Hepatocyte (in vitro differentiated cells): Measurements from ENCODE around the gene CRYGS. TPM values are rescaled to one million over a fixed set of nuclear protein-coding genes. Genes with fewer than 3 reads are reported as not detected.

Experiments used
- DNase-seq: peaks from one replicate; pipeline ENCODE4 v3.0.0-alpha.2; 2016; ENCODE audit warnings: low spot score
- H2AFZ ChIP-seq: fragments of 200-600 bp; sonication (generic); 2 replicates; pipeline ENCODE4 v1.6.0; 2016; ENCODE audit warnings: antibody characterized with exemption, mild to moderate bottlenecking
- H3K27ac ChIP-seq: fragments of 200-600 bp; sonication (generic); 2 replicates; pipeline ENCODE4 v1.5.1; 2016; ENCODE audit warnings: mild to moderate bottlenecking
- H3K27me3 ChIP-seq: fragments of 200-600 bp; sonication (generic); 2 replicates; pipeline ENCODE4 v1.6.1; 2016
- H3K36me3 ChIP-seq: fragments of 200-600 bp; sonication (generic); replicated peaks from 2 replicates; pipeline ENCODE4 v1.5.1; 2016; ENCODE audit warnings: low read depth; ENCODE audit not compliant: insufficient read depth
- H3K4me1 ChIP-seq: fragments of 200-600 bp; sonication (generic); 2 replicates; pipeline ENCODE4 v1.5.1; 2016; ENCODE audit warnings: mild to moderate bottlenecking, moderate library complexity; ENCODE audit not compliant: insufficient read depth
- H3K4me2 ChIP-seq: fragments of 200-600 bp; sonication (generic); 2 replicates; pipeline ENCODE4 v1.6.0; 2016
- H3K4me3 ChIP-seq: fragments of 200-600 bp; sonication (generic); 2 replicates; pipeline ENCODE4 v1.5.1; 2016; ENCODE audit warnings: mild to moderate bottlenecking
- H3K79me2 ChIP-seq: fragments of 200-600 bp; sonication (generic); 2 replicates; pipeline ENCODE4 v1.6.0; 2017; ENCODE audit warnings: mild to moderate bottlenecking
- H3K9me2 ChIP-seq: fragments of 200-600 bp; sonication (generic); replicated peaks from 2 replicates; pipeline ENCODE4 v1.6.0; 2017; ENCODE audit warnings: mild to moderate bottlenecking; ENCODE audit not compliant: insufficient read depth
- H3K9me3 ChIP-seq: fragments of 200-600 bp; sonication (generic); 2 replicates; pipeline ENCODE4 v1.5.1; 2016; ENCODE audit warnings: low read depth, mild to moderate bottlenecking
- H4K20me1 ChIP-seq: fragments of 200-600 bp; sonication (generic); 2 replicates; pipeline ENCODE4 v1.6.0; 2016; ENCODE audit warnings: mild to moderate bottlenecking; ENCODE audit not compliant: insufficient read depth, poor library complexity, severe bottlenecking
- CTCF ChIP-seq: fragments of 200-600 bp; sonication (generic); IDR thresholded peaks from 2 replicates; pipeline ENCODE4 v1.5.1; 2016; ENCODE audit warnings: antibody characterized with exemption, mild to moderate bottlenecking; ENCODE audit not compliant: poor library complexity
- EZH2 ChIP-seq: fragments of 200-600 bp; sonication (generic); IDR thresholded peaks from 2 replicates; pipeline ENCODE4 v1.6.1; 2016; ENCODE audit warnings: antibody characterized with exemption, mild to moderate bottlenecking, borderline replicate concordance
- EZH2phosphoT487 ChIP-seq: fragments of 200-600 bp; sonication (generic); IDR thresholded peaks from one replicate; pipeline ENCODE4 v1.6.1; 2018; ENCODE audit warnings: antibody characterized with exemption, mild to moderate bottlenecking, low read depth, moderate library complexity; ENCODE audit not compliant: unreplicated experiment, severe bottlenecking
- WGBS: methylation state at CpG from one replicate; pipeline ENCODE4 v1.1.6; 2016; ENCODE audit warnings: low lambda C conversion rate; ENCODE audit errors: missing lambda C conversion rate; 5-methylcytosine and 5-hydroxymethylcytosine counted together
- polyA plus RNA-seq: library from polyadenylated mRNA; unstranded; fragments of >200 nt; fragmentation: Nextera tagmentation; extraction: Ambion mirVana; gene quantifications from 2 replicates; pipeline ENCODE4 v1.2.1, GENCODE V29; 2016
- total RNA-seq: library from RNA; depleted of rRNA; stranded (reverse); fragments of >200 nt; gene quantifications from 2 replicates; pipeline ENCODE4 v1.2.3, GENCODE V29; 2014

CRYGS gene
- total and polyA plus RNA-seq, 2 experiments from 2014 or later, result 0.89 to 1.9 TPM

GRCh38 chr3:186512570-186513302, 31.4 kb downstream of the CRYGS start:
- 59% methylated on average over 9 of the region's 9 CpGs for WGBS
- no peaks in the 10 kb centered on the region for H4K20me1 ChIP-seq
- H3K4me2 ChIP-seq, result no peak overlapping the region
- H3K36me3 ChIP-seq, result no peaks in the 10 kb centered on the region
- H3K27me3 ChIP-seq, result peaks cover 9% of the 10 kb centered on the region
- no peaks in the 10 kb centered on the region for H3K9me3 ChIP-seq
- H3K4me3 ChIP-seq, result no peak overlapping the region
- no peaks in the 10 kb centered on the region for H3K79me2 ChIP-seq
- TF ChIP-seq CTCF, result no peak
- TF ChIP-seq EZH2phosphoT487, result no peak
- TF ChIP-seq EZH2, result no peak
- H2AFZ ChIP-seq, result no peak overlapping the region
- no peaks in the 10 kb centered on the region for H3K9me2 ChIP-seq
- no peaks in the 10 kb centered on the region for H3K4me1 ChIP-seq
- DNase-seq, result no peak
- no peak overlapping the region for H3K27ac ChIP-seq

GRCh38 chr3:186511702-186512101, 32.5 kb downstream of the CRYGS start:
- Histone ChIP-seq H3K4me3 (no peak overlapping the region), H2AFZ (no peak overlapping the region), H3K9me3 (no peaks in the 10 kb centered on the region), H3K9me2 (no peaks in the 10 kb centered on the region), H3K36me3 (no peaks in the 10 kb centered on the region), H3K79me2 (no peaks in the 10 kb centered on the region), H3K4me2 (no peak overlapping the region), H3K27ac (no peak overlapping the region), H4K20me1 (no peaks in the 10 kb centered on the region), H3K27me3 (peaks cover 9% of the 10 kb centered on the region), H3K4me1 (no peaks in the 10 kb centered on the region)
- DNase-seq, result no peak
- TF ChIP-seq EZH2phosphoT487 (no peak), CTCF (no peak)
- 67% methylated on average over 5 of the region's 5 CpGs for WGBS

- no peaks in the 10 kb centered on the region for H3K79me2 ChIP-seq
- H3K4me3 ChIP-seq, result no peak overlapping the region
- H2AFZ ChIP-seq, result no peak overlapping the region
- no peak for DNase-seq
- H3K4me1 ChIP-seq, result no peaks in the 10 kb centered on the region
- H3K9me3 ChIP-seq, result no peaks in the 10 kb centered on the region
- H3K4me2 ChIP-seq, result no peak overlapping the region
- no peaks in the 10 kb centered on the region for H3K36me3 ChIP-seq
- H3K27me3 ChIP-seq, result peaks cover 9% of the 10 kb centered on the region
- no peak overlapping the region for H3K27ac ChIP-seq
- H4K20me1 ChIP-seq, result no peaks in the 10 kb centered on the region
- no peaks in the 10 kb centered on the region for H3K9me2 ChIP-seq
- WGBS, result 94% methylated on average over 4 of the region's 4 CpGs
- TF ChIP-seq CTCF (no peak), EZH2 (no peak)
Observed at GRCh38 chr3:186511245-186511644, 32.9 kb downstream of the CRYGS start.
